HL-60 (cell line): ENCODE results near the gene RNF220.

Experiments
- DNase-seq, 2 experiments: peaks; one replicate each; pipeline ENCODE4 v3.0.0-alpha.2; 2010 to 2020; ENCODE audit warnings: low read depth in 1 of 2, low spot score in 1 of 2
- H3K27ac ChIP-seq: fragments of 250-450 bp; sonication (Bioruptor Pico); replicated peaks from 2 replicates; pipeline ENCODE4 v1.5.1; 2020; ENCODE audit warnings: mild to moderate bottlenecking, moderate library complexity
- H3K27me3 ChIP-seq: fragments of 250-450 bp; sonication (Bioruptor Pico); 2 replicates; pipeline ENCODE4 v1.5.1; 2021; ENCODE audit warnings: mild to moderate bottlenecking, moderate library complexity; ENCODE audit not compliant: insufficient read depth, poor library complexity, severe bottlenecking
- H3K4me3 ChIP-seq: replicated peaks from 2 replicates; pipeline ENCODE4 v1.5.1; 2011; ENCODE audit warnings: mild to moderate bottlenecking, control low read depth, low read length; ENCODE audit not compliant: insufficient read depth
- GABPA ChIP-seq: IDR thresholded peaks from 2 replicates; pipeline ENCODE4 v1.6.1; 2012; ENCODE audit warnings: low read depth
- POLR2AphosphoS5 ChIP-seq: IDR thresholded peaks from 2 replicates; pipeline ENCODE4 v1.6.1; 2012; ENCODE audit warnings: low read depth
- SPI1 ChIP-seq: IDR thresholded peaks from 2 replicates; pipeline ENCODE4 v1.6.1; 2012; ENCODE audit warnings: low read depth, mild to moderate bottlenecking, borderline replicate concordance
- TF ChIP-seq, protein P1 (sequence below): IDR thresholded peaks from one replicate; pipeline ENCODE4 v1.5.1; 2011; ENCODE audit warnings: low read length, control low read depth, inconsistent platforms; ENCODE audit not compliant: insufficient read depth
- TF ChIP-seq, protein P2 (sequence below): IDR thresholded peaks from 2 replicates; pipeline ENCODE4 v1.6.1; 2012; ENCODE audit warnings: low read depth; ENCODE audit not compliant: insufficient replicate concordance

Gene RNF220

DNA sequence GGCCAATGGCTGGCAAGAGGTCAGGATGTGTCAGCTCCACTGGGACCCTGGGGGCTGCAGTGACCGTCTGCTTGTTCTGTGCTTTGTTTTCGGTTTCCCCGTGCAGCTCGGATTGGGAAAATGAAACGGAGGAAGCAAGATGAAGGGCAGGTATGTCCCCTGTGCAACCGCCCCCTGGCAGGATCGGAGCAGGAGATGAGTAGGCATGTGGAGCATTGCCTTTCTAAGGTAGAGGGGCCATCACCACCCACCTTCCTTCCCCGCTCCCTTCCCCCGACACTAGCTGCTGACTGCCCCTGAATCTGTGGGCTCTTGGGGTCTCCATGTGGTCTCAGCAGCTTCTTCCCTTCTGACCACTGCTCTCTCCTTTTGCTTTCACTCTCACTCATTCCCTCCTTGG is 230.4 kb downstream of the RNF220 start:
- H3K27ac ChIP-seq: no peak overlapping the region
- DNase-seq: no peak
- TF ChIP-seq, protein P1, sequence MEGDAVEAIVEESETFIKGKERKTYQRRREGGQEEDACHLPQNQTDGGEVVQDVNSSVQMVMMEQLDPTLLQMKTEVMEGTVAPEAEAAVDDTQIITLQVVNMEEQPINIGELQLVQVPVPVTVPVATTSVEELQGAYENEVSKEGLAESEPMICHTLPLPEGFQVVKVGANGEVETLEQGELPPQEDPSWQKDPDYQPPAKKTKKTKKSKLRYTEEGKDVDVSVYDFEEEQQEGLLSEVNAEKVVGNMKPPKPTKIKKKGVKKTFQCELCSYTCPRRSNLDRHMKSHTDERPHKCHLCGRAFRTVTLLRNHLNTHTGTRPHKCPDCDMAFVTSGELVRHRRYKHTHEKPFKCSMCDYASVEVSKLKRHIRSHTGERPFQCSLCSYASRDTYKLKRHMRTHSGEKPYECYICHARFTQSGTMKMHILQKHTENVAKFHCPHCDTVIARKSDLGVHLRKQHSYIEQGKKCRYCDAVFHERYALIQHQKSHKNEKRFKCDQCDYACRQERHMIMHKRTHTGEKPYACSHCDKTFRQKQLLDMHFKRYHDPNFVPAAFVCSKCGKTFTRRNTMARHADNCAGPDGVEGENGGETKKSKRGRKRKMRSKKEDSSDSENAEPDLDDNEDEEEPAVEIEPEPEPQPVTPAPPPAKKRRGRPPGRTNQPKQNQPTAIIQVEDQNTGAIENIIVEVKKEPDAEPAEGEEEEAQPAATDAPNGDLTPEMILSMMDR: no peak
- TF ChIP-seq GABPA (no peak), POLR2AphosphoS5 (no peak), SPI1 (no peak)
- TF ChIP-seq, protein P2, sequence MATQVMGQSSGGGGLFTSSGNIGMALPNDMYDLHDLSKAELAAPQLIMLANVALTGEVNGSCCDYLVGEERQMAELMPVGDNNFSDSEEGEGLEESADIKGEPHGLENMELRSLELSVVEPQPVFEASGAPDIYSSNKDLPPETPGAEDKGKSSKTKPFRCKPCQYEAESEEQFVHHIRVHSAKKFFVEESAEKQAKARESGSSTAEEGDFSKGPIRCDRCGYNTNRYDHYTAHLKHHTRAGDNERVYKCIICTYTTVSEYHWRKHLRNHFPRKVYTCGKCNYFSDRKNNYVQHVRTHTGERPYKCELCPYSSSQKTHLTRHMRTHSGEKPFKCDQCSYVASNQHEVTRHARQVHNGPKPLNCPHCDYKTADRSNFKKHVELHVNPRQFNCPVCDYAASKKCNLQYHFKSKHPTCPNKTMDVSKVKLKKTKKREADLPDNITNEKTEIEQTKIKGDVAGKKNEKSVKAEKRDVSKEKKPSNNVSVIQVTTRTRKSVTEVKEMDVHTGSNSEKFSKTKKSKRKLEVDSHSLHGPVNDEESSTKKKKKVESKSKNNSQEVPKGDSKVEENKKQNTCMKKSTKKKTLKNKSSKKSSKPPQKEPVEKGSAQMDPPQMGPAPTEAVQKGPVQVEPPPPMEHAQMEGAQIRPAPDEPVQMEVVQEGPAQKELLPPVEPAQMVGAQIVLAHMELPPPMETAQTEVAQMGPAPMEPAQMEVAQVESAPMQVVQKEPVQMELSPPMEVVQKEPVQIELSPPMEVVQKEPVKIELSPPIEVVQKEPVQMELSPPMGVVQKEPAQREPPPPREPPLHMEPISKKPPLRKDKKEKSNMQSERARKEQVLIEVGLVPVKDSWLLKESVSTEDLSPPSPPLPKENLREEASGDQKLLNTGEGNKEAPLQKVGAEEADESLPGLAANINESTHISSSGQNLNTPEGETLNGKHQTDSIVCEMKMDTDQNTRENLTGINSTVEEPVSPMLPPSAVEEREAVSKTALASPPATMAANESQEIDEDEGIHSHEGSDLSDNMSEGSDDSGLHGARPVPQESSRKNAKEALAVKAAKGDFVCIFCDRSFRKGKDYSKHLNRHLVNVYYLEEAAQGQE: no peak

DNA sequence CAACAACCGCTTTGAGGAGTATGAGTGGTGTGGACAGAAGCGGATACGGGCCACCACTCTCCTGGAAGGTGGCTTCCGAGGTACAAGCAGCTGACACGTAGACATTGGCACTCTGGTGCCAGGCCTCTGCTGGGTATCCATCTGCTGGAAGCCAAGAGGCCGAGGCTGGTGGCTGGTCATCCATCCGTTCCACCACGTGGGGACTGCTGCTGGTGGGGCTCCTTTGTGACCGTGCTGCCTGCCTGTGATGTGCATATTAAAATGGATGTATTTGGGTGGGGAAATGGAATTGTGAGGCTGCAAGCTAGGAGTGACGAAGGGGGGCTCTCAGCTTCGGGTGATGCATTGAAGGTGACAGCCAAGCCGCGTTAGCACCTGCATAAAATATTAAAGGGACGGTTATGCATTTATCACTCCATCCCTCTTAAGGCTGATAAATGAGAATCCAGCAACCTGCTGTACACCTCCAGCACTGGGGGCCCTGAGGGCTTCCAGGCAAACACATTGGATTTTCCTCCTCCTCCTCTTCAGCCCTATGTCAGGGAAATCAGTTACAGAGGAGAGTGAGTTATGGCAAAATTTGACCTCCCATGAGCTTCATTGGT is 231.1 kb downstream of the RNF220 start:
- Histone ChIP-seq H3K27ac (no peak overlapping the region), H3K4me3 (no peak overlapping the region), H3K27me3 (no peaks in the 10 kb centered on the region)
- no peak for DNase-seq
- no peak for TF ChIP-seq GABPA
- TF ChIP-seq, protein P1: no peak
- TF ChIP-seq POLR2AphosphoS5: no peak
- TF ChIP-seq, protein P2: no peak
- TF ChIP-seq SPI1: no peak

More for the DNA sequence above, 230.4 kb downstream of the RNF220 start:
- Histone ChIP-seq H3K4me3 (no peak overlapping the region), H3K27me3 (no peaks in the 10 kb centered on the region)

DNA sequence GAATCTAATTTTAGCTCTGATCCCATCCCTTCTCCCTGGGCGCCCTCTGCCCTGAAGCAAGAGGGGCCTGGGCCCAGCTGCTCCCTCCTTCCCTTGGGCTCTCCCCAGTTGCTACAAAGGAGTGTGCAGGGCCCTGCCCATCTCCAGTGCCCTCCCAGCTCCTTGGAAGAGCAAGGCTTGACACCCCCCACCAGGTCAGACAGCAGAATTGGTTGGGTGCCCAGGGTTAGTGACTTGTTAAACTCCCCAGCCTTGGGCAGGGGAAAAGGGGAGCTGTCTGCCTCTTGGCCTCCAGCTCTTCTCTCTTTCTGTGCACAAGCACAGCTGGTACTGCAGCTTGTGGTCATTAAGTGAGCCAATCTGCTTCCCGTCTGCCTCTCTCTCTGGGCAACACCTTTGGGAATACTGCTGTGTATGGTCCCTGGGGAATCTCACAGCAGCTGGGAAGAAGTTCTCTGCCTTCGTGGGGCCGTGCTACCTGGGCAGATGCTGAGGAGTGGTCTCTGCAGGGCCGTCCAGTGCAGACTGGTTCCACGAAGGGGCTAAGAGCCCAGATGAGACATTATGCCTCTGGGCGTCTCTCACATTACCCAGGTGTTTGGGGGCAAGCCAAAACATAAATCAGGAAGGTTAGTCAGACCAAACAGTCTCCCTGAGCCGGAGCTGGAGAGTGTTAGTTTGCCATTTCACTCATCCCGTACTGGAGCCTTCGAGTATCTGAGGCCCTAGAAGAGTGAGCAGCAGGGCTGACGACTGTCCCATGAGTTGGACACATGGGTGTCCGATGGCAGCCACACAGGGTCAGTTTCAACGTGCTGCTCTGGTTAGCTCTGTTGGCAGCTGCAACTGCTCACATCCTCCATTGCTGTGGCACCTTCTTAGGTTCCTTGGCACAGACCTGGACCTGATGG is 231.9 kb downstream of the RNF220 start:
- Histone ChIP-seq H3K4me3 (no peak overlapping the region), H3K27me3 (no peaks in the 10 kb centered on the region), H3K27ac (no peak overlapping the region)
- TF ChIP-seq POLR2AphosphoS5: no peak
- no peak for TF ChIP-seq SPI1
- TF ChIP-seq, protein P1: no peak
- no peak for TF ChIP-seq GABPA
- no peak for DNase-seq
